Measurements from ENCODE around the gene MACIR. TPM values are rescaled to one million over a fixed set of nuclear protein-coding genes. Genes with fewer than 3 reads are reported as not detected.

MACIR gene
- total and polyA plus RNA-seq, 4 donors, result 0.69 to 18.6 (median 0.83) TPM

GRCh38 chr5:103293719-103294118, 35.2 kb downstream of the MACIR start:
- WGBS, result 78% methylated on average over 3 of the region's 3 CpGs
- no peaks in the 10 kb centered on the region for H3K27me3 ChIP-seq (ENCODE audit: control insufficient read depth in 4 of 4, insufficient read depth in 4 of 4, low read length in 3 of 4)
- H3K27ac ChIP-seq (ENCODE audit: low read depth in 1 of 2, low read length in 2 of 2), result no peak overlapping the region
- DNase-seq (ENCODE audit: low spot score), result no peak
- H3K9me3 ChIP-seq (ENCODE audit: control insufficient read depth in 4 of 4, low read length in 3 of 4), result no peaks in the 10 kb centered on the region
- no peak overlapping the region for H3K9ac ChIP-seq (ENCODE audit: low read depth in 1 of 2, low read length in 2 of 2)
- H3K4me1 ChIP-seq (ENCODE audit: control insufficient read depth in 4 of 4, insufficient read depth in 4 of 4, low read length in 3 of 4), result no peaks in the 10 kb centered on the region
- no peaks in the 10 kb centered on the region for H3K36me3 ChIP-seq (ENCODE audit: control insufficient read depth in 4 of 4, insufficient read depth in 3 of 4, low read depth in 1 of 4, low read length in 3 of 4)
- H3K4me3 ChIP-seq (ENCODE audit: low read depth in 1 of 3, low read length in 3 of 3), result no peak overlapping the region
- TF ChIP-seq ZBTB33 (IDR thresholded peaks at IDR 0.05), result no peak
- TF ChIP-seq HNF4G (IDR thresholded peaks at IDR 0.05), result no peak
- no peak for TF ChIP-seq SP1 (IDR thresholded peaks at IDR 0.05)
- no peak for TF ChIP-seq JUND (IDR thresholded peaks at IDR 0.05)
- no peak for TF ChIP-seq HNF4A (conservative IDR thresholded peaks at IDR 0.05)
- TF ChIP-seq NR2F2 (IDR thresholded peaks at IDR 0.05), result no peak
- TF ChIP-seq FOXA2 (IDR thresholded peaks at IDR 0.05), result no peak
- TF ChIP-seq RAD21 (IDR thresholded peaks at IDR 0.05), result no peak
- TF ChIP-seq RXRA (IDR thresholded peaks at IDR 0.05), result no peak
- no peak for TF ChIP-seq TAF1 (conservative IDR thresholded peaks at IDR 0.05)
- no peak for TF ChIP-seq GABPA (IDR thresholded peaks at IDR 0.05 in 1 of 2, conservative IDR thresholded peaks at IDR 0.05 in 1 of 2)
- TF ChIP-seq REST (IDR thresholded peaks at IDR 0.05), result no peak
- no peak for TF ChIP-seq FOXA1 (IDR thresholded peaks at IDR 0.05)
- no peak for TF ChIP-seq ATF3 (IDR thresholded peaks at IDR 0.05)

GRCh38 chr5:103294906-103295305, 36.3 kb downstream of the MACIR start:
- Histone ChIP-seq H3K4me3 (ENCODE audit: low read depth in 1 of 3, low read length in 3 of 3) (no peak overlapping the region), H3K27ac (ENCODE audit: low read depth in 1 of 2, low read length in 2 of 2) (no peak overlapping the region), H3K27me3 (ENCODE audit: control insufficient read depth in 4 of 4, insufficient read depth in 4 of 4, low read length in 3 of 4) (no peaks in the 10 kb centered on the region), H3K36me3 (ENCODE audit: control insufficient read depth in 4 of 4, insufficient read depth in 3 of 4, low read depth in 1 of 4, low read length in 3 of 4) (no peaks in the 10 kb centered on the region), H3K9ac (ENCODE audit: low read depth in 1 of 2, low read length in 2 of 2) (no peak overlapping the region), H3K9me3 (ENCODE audit: control insufficient read depth in 4 of 4, low read length in 3 of 4) (no peaks in the 10 kb centered on the region), H3K4me1 (ENCODE audit: control insufficient read depth in 4 of 4, insufficient read depth in 4 of 4, low read length in 3 of 4) (no peaks in the 10 kb centered on the region)
- WGBS, result 64% methylated on average over 5 of the region's 5 CpGs
- no peak for DNase-seq (ENCODE audit: low spot score)
- TF ChIP-seq RAD21 (IDR thresholded peaks at IDR 0.05) (no peak), REST (IDR thresholded peaks at IDR 0.05) (no peak), ATF3 (IDR thresholded peaks at IDR 0.05) (no peak), FOXA1 (IDR thresholded peaks at IDR 0.05) (no peak), MAX (IDR thresholded peaks at IDR 0.05) (no peak), SP1 (IDR thresholded peaks at IDR 0.05) (no peak), JUND (IDR thresholded peaks at IDR 0.05) (no peak), CTCF (IDR thresholded peaks at IDR 0.05; ENCODE audit: low read depth, low read length, missing input control) (no peak), YY1 (IDR thresholded peaks at IDR 0.05) (no peak), FOXA2 (IDR thresholded peaks at IDR 0.05) (no peak)

Measured in liver (tissue), 9 donors.